Activated CD4-positive, CD25-positive, alpha-beta regulatory T cell treated with anti-CD3 and anti-CD28 coated beads, Interleukin-2, amount 50 U/mL, for 72 hours (primary cell): Measurements from ENCODE around the gene C22orf31.

Experiments
- DNase-seq: peaks from one replicate; pipeline ENCODE4 v3.0.0; 2021

The C22orf31 gene

DNA sequence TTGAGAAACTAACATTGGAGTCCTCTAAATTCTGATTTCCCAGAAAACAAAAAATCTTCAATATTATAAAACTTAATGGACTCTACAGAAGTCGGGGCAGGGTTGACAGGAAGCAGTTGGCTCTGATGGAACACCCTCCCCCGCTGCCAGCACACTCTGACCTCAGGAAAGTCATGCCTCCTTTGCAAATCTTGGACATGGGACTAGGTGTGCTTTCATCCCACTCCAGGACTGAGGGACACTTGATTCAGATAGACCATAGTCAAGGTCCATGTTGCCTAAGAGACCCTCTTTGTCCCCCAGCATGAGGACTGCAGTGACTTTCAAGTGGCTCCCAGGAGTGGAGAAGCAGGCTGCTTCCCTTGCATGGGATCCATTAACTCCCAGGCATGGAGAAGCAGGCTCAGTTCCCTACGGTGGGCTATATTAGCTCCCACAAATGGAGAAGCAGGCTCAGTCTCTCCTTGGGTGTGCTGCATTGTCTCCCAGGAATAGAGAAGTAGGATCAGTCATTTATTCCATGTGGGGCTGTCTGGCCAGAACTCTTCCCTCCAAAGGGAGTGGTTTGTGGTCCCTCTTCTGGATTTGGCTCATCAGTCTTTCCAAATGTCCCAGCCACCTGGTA, 38.3 kb downstream of the C22orf31 start:
- no peak for DNase-seq

DNA sequence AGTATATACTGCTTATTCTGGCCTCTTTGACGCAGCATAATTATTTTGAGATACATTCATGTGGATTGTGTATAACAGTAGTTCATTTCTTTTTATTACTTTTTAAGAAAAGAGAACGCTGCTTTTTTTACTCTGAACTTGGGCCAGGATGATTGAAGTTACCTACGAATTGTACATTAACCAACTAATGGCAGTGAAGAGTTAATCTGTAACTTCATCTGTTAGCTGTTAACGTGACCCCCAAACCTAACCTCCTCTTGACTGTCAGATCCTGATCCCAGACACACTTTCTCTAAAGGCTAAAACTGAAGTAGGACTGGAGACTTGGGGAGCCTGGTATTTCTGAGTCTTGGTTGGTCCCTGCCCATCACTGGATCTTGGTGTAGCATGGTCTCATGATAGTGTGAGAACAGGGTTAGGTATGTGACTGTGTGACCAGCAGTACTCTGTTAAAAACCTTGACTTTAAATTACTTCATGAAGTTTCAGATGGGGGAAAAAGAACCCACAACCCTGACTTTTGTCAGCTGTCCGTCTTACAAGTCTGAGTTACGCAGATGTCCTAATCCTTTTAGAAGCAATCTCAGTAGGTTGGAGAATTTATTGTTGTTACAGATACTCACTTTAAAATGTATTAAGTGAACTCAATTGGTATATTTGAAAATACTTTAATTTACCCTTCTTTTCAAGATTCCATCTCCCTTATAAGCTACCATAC, 39.4 kb downstream of the C22orf31 start:
- DNase-seq = no peak

DNA sequence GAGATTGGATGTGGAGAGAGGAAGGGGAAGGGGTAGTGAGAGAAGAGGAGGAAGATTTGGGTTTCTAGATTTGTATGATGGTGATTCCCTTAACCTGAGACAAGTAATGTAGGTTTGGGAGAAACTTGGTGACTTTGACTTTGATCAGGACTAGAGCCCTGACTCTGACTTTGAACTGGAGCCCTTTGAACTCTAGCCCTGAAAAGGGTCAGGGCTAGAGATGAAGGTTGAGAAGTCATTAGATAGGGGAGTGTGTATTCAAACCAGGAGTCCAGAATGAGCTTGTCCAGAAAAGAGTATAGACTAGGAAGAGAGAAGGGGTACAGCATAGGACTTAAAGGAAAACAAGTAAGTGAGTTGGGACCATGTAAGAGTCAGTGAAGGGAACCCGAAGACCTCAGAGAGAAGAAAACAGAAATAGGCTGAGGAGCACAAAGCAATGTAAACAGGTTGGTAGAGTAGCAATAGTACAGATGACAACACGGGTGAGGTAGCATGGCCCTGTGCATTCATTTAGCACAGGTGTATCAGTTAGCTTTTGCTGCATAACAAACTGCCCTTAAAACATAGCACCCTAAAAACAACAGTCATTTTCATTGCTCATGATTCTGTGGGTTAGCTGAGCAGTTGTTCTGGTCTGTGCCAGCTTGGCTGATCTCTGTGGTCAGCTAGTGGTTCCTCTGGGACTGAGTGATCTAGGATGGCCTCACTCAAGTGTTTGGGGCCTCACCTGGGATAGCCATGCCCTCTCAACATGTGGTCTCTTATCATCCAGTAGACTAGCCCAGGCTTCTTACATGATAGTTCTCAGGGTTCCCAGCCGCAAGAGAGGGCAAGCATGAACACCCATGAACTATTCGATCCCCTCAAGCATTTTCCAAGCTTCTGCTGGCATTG, 43.1 kb downstream of the C22orf31 start:
- DNase-seq = no peak

DNA sequence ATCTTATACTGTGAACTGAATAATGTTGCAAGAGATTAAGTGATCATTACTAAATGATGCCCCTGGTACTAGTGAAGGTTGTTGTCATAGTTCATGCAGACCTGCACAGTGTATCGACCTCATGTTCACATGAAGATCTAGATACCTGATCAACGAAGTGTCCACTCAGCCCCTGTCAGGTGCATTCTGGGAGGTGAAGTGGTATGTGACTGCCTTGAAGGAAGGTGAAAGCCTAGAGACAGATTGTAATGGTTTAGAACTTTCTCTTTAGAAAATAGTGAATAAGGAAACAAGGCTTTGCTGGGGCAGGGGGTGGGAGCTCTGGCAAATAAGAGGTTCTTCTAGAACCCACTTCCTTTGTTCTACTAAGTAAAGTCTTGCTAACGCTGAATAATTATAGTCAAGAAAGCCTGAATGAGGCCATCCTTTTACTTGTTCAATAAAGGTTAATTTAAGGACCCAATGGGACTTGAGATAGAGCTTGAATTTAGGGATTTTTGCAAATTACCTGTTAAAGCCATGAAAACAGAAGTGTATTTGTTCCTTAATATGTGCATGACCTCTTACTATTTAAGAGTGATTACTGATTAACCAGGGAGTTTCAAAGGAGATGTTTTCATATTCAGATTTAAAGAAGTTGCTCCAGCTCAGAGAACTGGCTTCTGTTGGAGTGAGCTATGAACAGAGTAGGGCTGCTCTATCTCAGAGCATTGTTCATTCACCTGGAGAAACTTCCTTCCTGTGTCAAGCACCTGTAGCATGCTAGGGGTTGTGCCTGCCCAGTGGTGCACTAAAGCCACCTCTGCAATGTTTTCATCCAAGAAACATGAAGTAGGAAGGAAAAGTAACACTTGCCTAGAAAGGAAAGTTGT, 45.3 kb downstream of the C22orf31 start:
- no peak for DNase-seq

DNA sequence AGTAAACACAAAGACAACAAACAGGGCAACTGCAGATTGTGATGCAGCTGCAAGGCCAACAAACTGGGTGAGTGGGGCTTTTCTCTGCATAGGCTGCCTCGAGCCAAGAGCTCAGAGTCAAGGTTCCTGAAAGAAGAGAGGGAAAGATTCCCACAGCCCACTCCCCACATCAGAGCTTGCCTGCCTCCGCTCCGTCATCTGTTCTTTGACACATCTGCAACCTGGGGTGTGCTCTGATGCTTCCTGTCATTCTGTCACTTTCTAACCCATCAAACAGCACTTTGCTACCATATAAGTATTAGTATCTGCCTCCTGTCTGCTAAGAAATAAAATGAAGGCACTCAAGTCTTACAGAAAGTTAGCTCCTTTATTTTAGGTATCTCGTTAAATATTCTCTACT, 46.9 kb downstream of the C22orf31 start:
- no peak for DNase-seq

DNA sequence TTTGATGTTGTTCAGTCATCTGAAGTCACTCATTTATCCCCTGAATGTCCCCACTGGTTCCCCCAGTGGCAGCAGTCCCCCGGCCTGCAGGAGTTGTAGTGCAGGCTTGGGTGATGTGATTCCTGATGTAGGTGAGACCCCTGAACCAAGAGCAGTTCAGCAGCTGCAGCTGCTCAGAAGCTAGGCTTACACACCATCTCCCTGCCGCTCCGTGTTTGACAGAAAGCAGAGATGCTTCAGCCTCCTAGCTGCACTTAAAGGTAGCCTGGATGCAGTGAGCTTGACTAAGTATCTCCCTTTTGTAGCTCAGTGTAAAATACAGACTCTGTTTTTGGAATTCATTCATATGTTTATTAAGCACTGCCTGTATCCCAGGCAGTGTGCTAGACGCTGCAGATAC, 47.3 kb downstream of the C22orf31 start:
- no peak for DNase-seq

DNA sequence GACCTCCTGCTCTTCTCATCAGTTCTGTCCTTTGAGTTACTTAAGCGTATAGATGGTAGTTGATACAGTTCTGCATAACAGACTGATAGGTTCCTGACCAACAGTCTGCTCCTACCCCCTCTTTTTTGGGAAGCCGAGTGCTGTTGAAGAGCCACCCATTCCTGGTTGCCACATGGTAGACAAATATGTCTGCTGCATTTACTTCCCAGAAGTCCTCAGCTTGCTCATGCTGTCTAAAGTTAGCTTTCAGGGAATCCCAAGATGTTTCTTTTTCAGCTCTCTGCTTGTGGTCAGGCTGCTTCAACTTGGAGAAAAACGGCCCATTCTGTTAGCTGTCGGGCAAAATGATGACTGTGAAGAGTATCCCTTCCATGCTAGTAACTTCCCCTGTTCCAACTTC, 48.7 kb downstream of the C22orf31 start:
- no peak for DNase-seq

DNA sequence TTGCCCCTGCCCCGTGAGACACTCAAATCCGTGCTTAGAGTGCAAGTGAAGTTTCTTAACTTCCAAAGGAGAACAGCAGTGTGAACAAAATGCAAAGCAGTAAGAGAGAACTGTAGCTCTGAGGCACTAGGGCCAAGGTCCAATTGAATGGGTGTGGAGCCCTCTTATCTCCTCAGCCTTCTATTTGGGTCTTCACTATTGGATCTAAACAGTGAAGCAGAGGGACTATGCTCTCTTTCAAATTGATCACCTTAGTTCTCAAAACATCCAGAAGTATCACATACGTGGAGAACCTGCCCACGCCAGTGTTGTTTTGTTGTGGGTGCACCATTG, 49.6 kb downstream of the C22orf31 start:
- no peak for DNase-seq

DNA sequence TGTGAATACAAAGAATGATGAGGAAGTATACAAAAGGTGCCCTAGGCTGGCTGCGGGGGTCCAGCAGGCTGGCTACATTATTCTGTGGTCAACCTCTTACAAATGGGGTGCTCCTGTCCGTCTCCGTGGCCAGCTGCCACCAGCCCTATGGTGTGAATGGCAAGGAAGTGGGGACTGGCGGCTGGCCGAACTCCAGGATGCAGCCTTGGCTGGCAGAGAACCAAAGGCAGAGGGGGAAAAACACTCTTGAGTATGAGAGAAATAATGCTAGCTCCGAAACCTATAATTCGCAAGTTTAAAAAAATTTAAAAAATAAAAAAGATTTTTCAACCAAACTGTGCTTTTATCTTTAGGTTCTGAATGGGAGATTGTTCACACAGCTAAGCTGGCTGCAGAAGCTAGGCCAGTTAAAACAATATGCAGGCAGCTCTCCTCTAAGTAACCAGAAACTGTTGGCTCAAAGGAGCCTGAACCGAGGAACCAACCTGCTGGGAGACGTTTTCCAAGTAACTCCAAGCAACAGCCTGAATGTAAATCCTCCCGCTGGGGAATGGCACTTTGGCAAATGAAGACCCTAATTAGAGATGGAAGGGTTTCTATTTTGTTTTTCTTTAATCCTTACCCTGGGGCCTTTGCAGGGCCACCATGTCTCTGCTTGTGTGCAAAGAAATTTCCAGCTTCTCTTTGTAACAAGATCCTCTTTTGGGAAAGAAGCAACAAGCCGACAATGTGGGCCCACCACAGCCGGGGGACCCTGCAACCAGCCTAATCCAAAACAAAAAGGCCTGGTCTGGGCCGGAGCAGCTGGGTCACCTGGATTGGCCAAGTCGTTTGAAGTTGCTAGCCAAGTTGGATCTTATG, 50.2 kb downstream of the C22orf31 start:
- no peak for DNase-seq

DNA sequence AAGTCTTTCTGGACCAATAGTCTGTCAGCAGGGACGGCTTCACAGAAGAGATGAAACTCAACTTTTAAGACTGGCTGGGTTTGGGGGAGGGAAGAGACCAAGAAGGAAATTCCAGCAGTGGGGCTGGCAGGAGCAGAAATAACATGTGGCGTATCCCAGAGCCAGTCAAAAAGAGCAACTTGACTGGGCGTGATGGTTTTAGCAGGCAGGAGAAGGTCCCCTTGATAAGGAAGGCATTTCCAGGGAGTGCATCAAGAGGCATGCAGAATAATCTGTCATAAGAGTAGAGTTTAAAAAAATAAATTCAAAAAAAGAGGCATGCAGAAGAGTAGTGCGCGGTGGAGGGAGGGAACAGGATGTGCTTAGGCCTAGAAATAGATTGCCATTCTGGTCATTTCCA, 52.5 kb downstream of the C22orf31 start:
- DNase-seq = no peak
